ENCODE measurements around the gene A4GALT.

DNA sequence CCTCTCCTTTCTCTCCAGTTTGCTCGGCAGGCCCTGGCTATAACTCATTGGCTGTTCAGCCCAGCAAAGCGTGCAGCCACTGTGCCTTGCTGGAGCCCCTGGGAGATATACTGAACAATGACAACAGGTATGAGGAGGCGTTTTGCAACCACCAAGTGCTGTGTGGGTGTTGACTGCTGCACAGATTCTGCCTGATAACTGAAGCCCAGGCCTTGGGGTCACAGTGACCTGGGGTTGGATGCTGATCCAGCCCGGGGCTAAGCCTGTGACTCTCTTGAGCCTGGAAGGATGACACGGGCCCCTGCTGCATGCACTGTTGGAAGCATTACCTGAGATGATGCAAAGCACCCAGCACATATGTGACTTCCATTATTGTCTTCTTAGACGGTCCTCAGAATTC, 13.7 kb upstream of the A4GALT start:
- TF ChIP-seq, protein P1, sequence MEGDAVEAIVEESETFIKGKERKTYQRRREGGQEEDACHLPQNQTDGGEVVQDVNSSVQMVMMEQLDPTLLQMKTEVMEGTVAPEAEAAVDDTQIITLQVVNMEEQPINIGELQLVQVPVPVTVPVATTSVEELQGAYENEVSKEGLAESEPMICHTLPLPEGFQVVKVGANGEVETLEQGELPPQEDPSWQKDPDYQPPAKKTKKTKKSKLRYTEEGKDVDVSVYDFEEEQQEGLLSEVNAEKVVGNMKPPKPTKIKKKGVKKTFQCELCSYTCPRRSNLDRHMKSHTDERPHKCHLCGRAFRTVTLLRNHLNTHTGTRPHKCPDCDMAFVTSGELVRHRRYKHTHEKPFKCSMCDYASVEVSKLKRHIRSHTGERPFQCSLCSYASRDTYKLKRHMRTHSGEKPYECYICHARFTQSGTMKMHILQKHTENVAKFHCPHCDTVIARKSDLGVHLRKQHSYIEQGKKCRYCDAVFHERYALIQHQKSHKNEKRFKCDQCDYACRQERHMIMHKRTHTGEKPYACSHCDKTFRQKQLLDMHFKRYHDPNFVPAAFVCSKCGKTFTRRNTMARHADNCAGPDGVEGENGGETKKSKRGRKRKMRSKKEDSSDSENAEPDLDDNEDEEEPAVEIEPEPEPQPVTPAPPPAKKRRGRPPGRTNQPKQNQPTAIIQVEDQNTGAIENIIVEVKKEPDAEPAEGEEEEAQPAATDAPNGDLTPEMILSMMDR (IDR thresholded peaks at IDR 0.05): no peak
- no peak for TF ChIP-seq POLR2A (IDR thresholded peaks at IDR 0.05)
